ENCODE data around the gene TBC1D2B.

The TBC1D2B gene

GRCh38 chr15:78034495-78035191 lies 42.9 kb downstream of the TBC1D2B start:
- peak in 1 of 2 experiments; percentile 88 for DNase-seq (ENCODE audit: low read depth in 1 of 2, low spot score in 1 of 2)
- no peak overlapping the region for H3K4me3 ChIP-seq (replicated peaks; ENCODE audit: insufficient read depth, low read length)
- H3K27ac ChIP-seq (replicated peaks), result peak overlapping the region; percentile 72
- H3K27me3 ChIP-seq (ENCODE audit: insufficient read depth, poor library complexity, severe bottlenecking), result no peaks in the 10 kb centered on the region
- TF ChIP-seq SPI1 (IDR thresholded peaks at IDR 0.05; ENCODE audit: borderline replicate concordance, low read depth) (peak; percentile 42; the same call in 1 of the 2 replicates), POLR2AphosphoS5 (IDR thresholded peaks at IDR 0.05; ENCODE audit: low read depth) (peak; percentile 33)
- TF ChIP-seq, protein P1, sequence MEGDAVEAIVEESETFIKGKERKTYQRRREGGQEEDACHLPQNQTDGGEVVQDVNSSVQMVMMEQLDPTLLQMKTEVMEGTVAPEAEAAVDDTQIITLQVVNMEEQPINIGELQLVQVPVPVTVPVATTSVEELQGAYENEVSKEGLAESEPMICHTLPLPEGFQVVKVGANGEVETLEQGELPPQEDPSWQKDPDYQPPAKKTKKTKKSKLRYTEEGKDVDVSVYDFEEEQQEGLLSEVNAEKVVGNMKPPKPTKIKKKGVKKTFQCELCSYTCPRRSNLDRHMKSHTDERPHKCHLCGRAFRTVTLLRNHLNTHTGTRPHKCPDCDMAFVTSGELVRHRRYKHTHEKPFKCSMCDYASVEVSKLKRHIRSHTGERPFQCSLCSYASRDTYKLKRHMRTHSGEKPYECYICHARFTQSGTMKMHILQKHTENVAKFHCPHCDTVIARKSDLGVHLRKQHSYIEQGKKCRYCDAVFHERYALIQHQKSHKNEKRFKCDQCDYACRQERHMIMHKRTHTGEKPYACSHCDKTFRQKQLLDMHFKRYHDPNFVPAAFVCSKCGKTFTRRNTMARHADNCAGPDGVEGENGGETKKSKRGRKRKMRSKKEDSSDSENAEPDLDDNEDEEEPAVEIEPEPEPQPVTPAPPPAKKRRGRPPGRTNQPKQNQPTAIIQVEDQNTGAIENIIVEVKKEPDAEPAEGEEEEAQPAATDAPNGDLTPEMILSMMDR (IDR thresholded peaks at IDR 0.05; ENCODE audit: insufficient read depth, low read length), result no peak

DNA sequence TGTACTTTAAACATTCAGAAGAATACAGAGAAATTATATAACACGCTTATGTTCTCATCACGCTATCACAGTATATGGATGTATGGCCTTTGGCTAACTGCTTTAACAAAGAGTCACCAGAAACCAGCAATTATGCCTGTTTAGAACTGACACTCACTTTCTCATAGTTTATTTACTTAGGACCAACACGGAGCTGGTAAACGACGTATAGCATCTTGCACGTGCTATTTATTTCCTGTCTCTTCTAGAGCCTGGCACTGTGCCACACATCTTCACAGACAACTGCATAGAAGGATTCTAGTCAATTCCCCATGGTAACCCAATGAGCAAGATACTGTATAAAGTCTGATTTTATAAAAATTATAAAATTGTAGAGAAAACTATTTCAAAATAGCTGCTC lies 43.6 kb downstream of the TBC1D2B start:
- H3K4me3 ChIP-seq (replicated peaks; ENCODE audit: insufficient read depth, low read length), result no peak overlapping the region
- DNase-seq (ENCODE audit: low read depth in 1 of 2, low spot score in 1 of 2), result no peak
- H3K27me3 ChIP-seq (ENCODE audit: insufficient read depth, poor library complexity, severe bottlenecking), result no peaks in the 10 kb centered on the region
- H3K27ac ChIP-seq (replicated peaks), result peak overlapping the region; percentile 72
- TF ChIP-seq, protein P1 (IDR thresholded peaks at IDR 0.05; ENCODE audit: insufficient read depth, low read length), result no peak
- TF ChIP-seq SPI1 (IDR thresholded peaks at IDR 0.05; ENCODE audit: borderline replicate concordance, low read depth) (no peak), POLR2AphosphoS5 (IDR thresholded peaks at IDR 0.05; ENCODE audit: low read depth) (no peak), REST (IDR thresholded peaks at IDR 0.05; ENCODE audit: insufficient replicate concordance, low read depth) (no peak), GABPA (IDR thresholded peaks at IDR 0.05; ENCODE audit: low read depth) (no peak)

DNA sequence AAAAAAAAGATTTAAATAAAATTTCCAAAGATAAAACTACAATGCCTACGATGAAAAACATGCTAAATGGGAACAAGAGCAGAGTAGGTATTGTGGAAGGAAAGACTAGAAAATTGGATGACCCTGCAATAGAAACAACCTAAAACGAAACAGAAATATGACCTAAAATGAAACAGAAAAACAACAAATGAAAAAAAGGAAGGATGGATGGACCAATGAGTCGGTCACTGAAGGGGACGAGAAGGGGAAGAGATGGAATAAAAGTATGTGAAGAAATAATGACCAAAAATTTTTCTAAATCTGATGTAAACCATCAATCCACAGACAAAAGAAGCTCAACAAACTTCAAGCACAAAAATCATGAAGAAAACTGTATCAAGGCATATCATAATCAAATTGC lies 44.8 kb downstream of the TBC1D2B start:
- H3K27me3 ChIP-seq (ENCODE audit: insufficient read depth, poor library complexity, severe bottlenecking), result no peaks in the 10 kb centered on the region
- H3K27ac ChIP-seq (replicated peaks), result peak overlapping the region; percentile 72
- H3K4me3 ChIP-seq (replicated peaks; ENCODE audit: insufficient read depth, low read length), result no peak overlapping the region
- TF ChIP-seq SPI1 (IDR thresholded peaks at IDR 0.05; ENCODE audit: borderline replicate concordance, low read depth) (no peak; the same call in 1 of the 2 replicates), REST (IDR thresholded peaks at IDR 0.05; ENCODE audit: insufficient replicate concordance, low read depth) (no peak), GABPA (IDR thresholded peaks at IDR 0.05; ENCODE audit: low read depth) (no peak), POLR2AphosphoS5 (IDR thresholded peaks at IDR 0.05; ENCODE audit: low read depth) (no peak)
- TF ChIP-seq, protein P1 (IDR thresholded peaks at IDR 0.05; ENCODE audit: insufficient read depth, low read length), result no peak
- DNase-seq (ENCODE audit: low read depth in 1 of 2, low spot score in 1 of 2), result no peak

Data from HL-60 (cell line).